Heart left ventricle (tissue), 16 donors: ENCODE measurements around the gene SHISA2. TPM values are rescaled to one million over a fixed set of nuclear protein-coding genes. Genes with fewer than 3 reads are reported as not detected.

Experiments
- ATAC-seq, 4 donors: fragments of 200-7000 bp; cut with Tn5 transposase; one replicate each; pipeline ENCODE4 v1.9.1; 2020 to 2022; ENCODE audit warnings: moderate library complexity in 4 of 4, mild to moderate bottlenecking in 3 of 4, moderate number of reproducible peaks in 1 of 4
- DNase-seq, 5 donors: peaks; one replicate each; pipeline ENCODE4 v3.0.0-alpha.2; 2020
- H3K27ac ChIP-seq, 12 donors: fragments of 200-600 bp; sonication (generic) in 4 of 12; one replicate each; pipeline versions ENCODE4 v1.5.0 to v1.8.0; 2016 to 2022; ENCODE audit warnings: mild to moderate bottlenecking in 2 of 12
- H3K27me3 ChIP-seq, 9 donors: fragments of 200-600 bp; sonication (generic) in 2 of 9; one replicate each; pipeline versions ENCODE4 v1.5.1 to v1.8.0; 2016 to 2022; ENCODE audit warnings: mild to moderate bottlenecking in 3 of 9
- H3K36me3 ChIP-seq, 9 donors: fragments of 200-600 bp; sonication (generic) in 2 of 9; one replicate each; pipeline versions ENCODE4 v1.5.0 to v1.8.0; 2018 to 2022; ENCODE audit warnings: mild to moderate bottlenecking in 2 of 9
- H3K4me1 ChIP-seq, 12 donors: fragments of 200-600 bp; sonication (generic) in 4 of 12; one replicate each; pipeline versions ENCODE4 v1.5.0 to v1.8.0; 2016 to 2022; ENCODE audit warnings: mild to moderate bottlenecking in 3 of 12
- H3K4me3 ChIP-seq, 12 donors: fragments of 200-600 bp; sonication (generic) in 4 of 12; one replicate each; pipeline versions ENCODE4 v1.5.0 to v1.8.0; 2017 to 2022; ENCODE audit warnings: mild to moderate bottlenecking in 9 of 12, moderate library complexity in 4 of 12
- H3K9me3 ChIP-seq, 12 donors: fragments of 200-600 bp; sonication (generic) in 4 of 12; one replicate each; pipeline versions ENCODE4 v1.5.0 to v1.8.0; 2016 to 2022; ENCODE audit warnings: mild to moderate bottlenecking in 1 of 12
- CTCF ChIP-seq, 12 donors: fragments of 200-600 bp; sonication (generic) in 4 of 12; IDR thresholded peaks; one replicate each; pipeline versions ENCODE4 v1.5.0 to v1.8.0; 2018 to 2022; ENCODE audit warnings: antibody characterized with exemption in 12 of 12, mild to moderate bottlenecking in 5 of 12
- POLR2A ChIP-seq, 2 donors: fragments of 450-650 bp; IDR thresholded peaks; one replicate each; pipeline ENCODE4 v1.6.1; 2017; ENCODE audit warnings: antibody characterized with exemption in 2 of 2, mild to moderate bottlenecking in 2 of 2, moderate library complexity in 2 of 2
- WGBS, 4 donors: extraction: QIAGEN DNeasy Blood & Tissue Kit in 2 of 4; methylation state at CpG; one replicate each; pipeline versions ENCODE4 v1.1.5 to v1.1.7; 2013 to 2018; 5-methylcytosine and 5-hydroxymethylcytosine counted together
- intact Hi-C, 10 donors: fragments of 100-400 bp; cut with DNase I; formaldehyde crosslinking; loops; one replicate each; pipeline versions ENCODE4 v1.11.1 to v1.14.2; 2022
- polyA plus RNA-seq, 2 donors: library from polyadenylated mRNA; stranded (reverse); fragments of 200-250 nt; gene quantifications; one replicate each; pipeline ENCODE4 v1.2.3, GENCODE V29; 2013
- total RNA-seq, 9 donors: library from RNA; depleted of rRNA in 2 of 9; stranded (reverse); fragments of >200 nt in 2 of 9; fragmentation: NEBNext Ultra II Directional in 3 of 9; extraction: Animal tissue kit (Norgen Biotek cat#: 25700) in 3 of 9; gene quantifications; one replicate each; pipeline versions ENCODE4 v1.1.0 to v1.2.4, GENCODE V29; 2016 to 2023
- donor health status: ischemic (EF 13 %, LVEDD 7.1; RV severe dilation, severe dysfunction).
- donor health status: healthy with polysubstance abuse.
- donor health status: DM: no; HTN: yes; CAD: no.
- donor health status: DM: no; HTN: no; CAD: no.
- donor health status: ischemic (EF 25% LVEDD 6.9; RV normal size, moderate dysfunction).
- donor health status: ischemic (EF 25% LVEDD 5.7; RV mildly dilated, moderate dysfunction).
- donor health status: healthy.
- donor health status: DM: yes; HTN: yes; CAD: no.
- donor health status: ischemic (EF 35%, LVEDD 5.7; RV mildly dilated, moderate dysfunction).
- donor health status: nonischemic (EF 11% LVEDD 7.7; RV severe dilation, severe dysfunction).
- donor health status: DM: yes; HTN: yes; CAD: no.
- donor health status: PGD.
- donor health status: ischemic (EF 29% LVEDD 5.4; RV normal size, mild dysfunction).
- donor health status: nonischemic (EF 23%, LVEDD 6.1; RV moderate dilation, normal function).

SHISA2 gene
- total and polyA plus RNA-seq, 11 donors = 0.08 to 0.72 (median 0.12) TPM; not detected in 1

- Histone ChIP-seq H3K27me3 (peaks cover 4 to 59% (median 12%) of the 10 kb centered on the region in 9 donors), H3K36me3 (no peaks in the 10 kb centered on the region), H3K9me3 (no peaks in the 10 kb centered on the region), H3K27ac (no peak overlapping the region), H3K4me3 (no peak overlapping the region), H3K4me1 (no peaks in the 10 kb centered on the region)
- TF ChIP-seq POLR2A (IDR thresholded peaks at IDR 0.05) = no peak
- TF ChIP-seq CTCF (IDR thresholded peaks at IDR 0.05) = no peak
- ATAC-seq (no peak), DNase-seq (no peak)
- intact Hi-C loops = no loop called here
- 84 to 89% (median 85%) methylated on average over 1 of the region's 1 CpG for WGBS, 4 donors
Observed at GRCh38 chr13:26042785-26043184, 9.0 kb downstream of the SHISA2 start.

- Histone ChIP-seq H3K27me3 (peaks cover 0 to 46% (median 3%) of the 10 kb centered on the region in 9 donors), H3K4me1 (no peaks in the 10 kb centered on the region), H3K4me3 (no peak overlapping the region), H3K27ac (no peak overlapping the region), H3K9me3 (no peaks in the 10 kb centered on the region), H3K36me3 (no peaks in the 10 kb centered on the region)
- DNase-seq = no peak
- no peak for TF ChIP-seq POLR2A (IDR thresholded peaks at IDR 0.05)
- intact Hi-C loops = no loop called here
- ATAC-seq = no peak
- WGBS, 4 donors = 64 to 83% (median 79%) methylated on average over 3 of the region's 3 CpGs
Observed at GRCh38 chr13:26041444-26041843, 10.4 kb downstream of the SHISA2 start.

- WGBS, 4 donors = 95 to 96% (median 95%) methylated on average over 8 of the region's 8 CpGs
- no peaks in the 10 kb centered on the region for H3K9me3 ChIP-seq
- intact Hi-C loops = no loop called here
- DNase-seq (no peak), ATAC-seq (no peak)
- no peak for TF ChIP-seq CTCF (IDR thresholded peaks at IDR 0.05)
- no peak for TF ChIP-seq POLR2A (IDR thresholded peaks at IDR 0.05)
- no peaks in the 10 kb centered on the region for H3K4me1 ChIP-seq
- no peaks in the 10 kb centered on the region for H3K36me3 ChIP-seq
- no peak overlapping the region for H3K4me3 ChIP-seq
- no peak overlapping the region for H3K27ac ChIP-seq
- peaks cover 0 to 41% (median 0%) of the 10 kb centered on the region in 9 donors for H3K27me3 ChIP-seq
Observed at GRCh38 chr13:26038931-26039475, 12.8 kb downstream of the SHISA2 start.

GRCh38 chr13:26037302-26037701 lies 14.5 kb downstream of the SHISA2 start:
- H3K4me3 ChIP-seq = no peak overlapping the region
- peak in 1 of 4 donors; percentile 20 for ATAC-seq

More at GRCh38 chr13:26037302-26037701, 14.5 kb downstream of the SHISA2 start:
- Histone ChIP-seq H3K9me3 (no peaks in the 10 kb centered on the region), H3K36me3 (no peaks in the 10 kb centered on the region), H3K27me3 (peaks cover 0 to 32% (median 0%) of the 10 kb centered on the region in 9 donors), H3K27ac (no peak overlapping the region), H3K4me1 (no peaks in the 10 kb centered on the region)
- TF ChIP-seq POLR2A (IDR thresholded peaks at IDR 0.05) (no peak), CTCF (IDR thresholded peaks at IDR 0.05) (peak in 11 of 12 donors; percentile 18 to 53 (median 32))
- WGBS, 4 donors = 34 to 46% (median 40%) methylated on average over 2 of the region's 2 CpGs
- no peak for DNase-seq
- intact Hi-C loops = no loop called here
